Coronary artery (tissue), 2 donors: ENCODE data around the gene RGS6.

Experiments
- DNase-seq: peaks from one replicate; pipeline ENCODE4 v3.0.0-alpha.2; 2017; ENCODE audit warnings: low spot score
- H3K27ac ChIP-seq, 2 donors: fragments of 200-600 bp; sonication (generic); one replicate each; pipeline ENCODE4 v1.5.1; 2016 to 2019
- H3K4me3 ChIP-seq: fragments of 200-600 bp; sonication (generic); 2 replicates; pipeline ENCODE4 v1.5.1; 2016; ENCODE audit warnings: mild to moderate bottlenecking, moderate library complexity
- TF ChIP-seq, protein P1 (sequence below): fragments of 200-600 bp; sonication (generic); IDR thresholded peaks from one replicate; pipeline ENCODE4 v1.5.1; 2019; ENCODE audit warnings: antibody characterized with exemption

Gene RGS6

DNA sequence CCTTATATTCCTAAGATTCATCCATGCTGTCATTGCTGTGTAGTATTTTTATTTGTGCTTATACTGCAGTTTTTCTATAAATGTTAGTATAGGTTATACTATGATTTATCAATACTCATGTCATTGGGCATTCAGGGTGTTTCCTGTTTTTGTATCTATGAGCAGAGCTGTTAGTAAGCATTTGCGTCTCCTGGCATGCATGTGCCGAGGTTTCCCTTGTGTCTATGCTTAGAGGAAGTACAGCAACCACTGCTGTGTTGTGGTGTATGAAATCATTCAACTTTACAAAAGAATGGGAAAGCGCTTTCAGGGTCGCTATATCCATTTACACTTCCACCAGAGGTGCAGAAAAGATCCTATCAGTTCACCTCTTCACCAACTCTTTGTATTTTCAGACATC is 122.7 kb downstream of the RGS6 start:
- DNase-seq: no peak
- H3K4me3 ChIP-seq: no peak overlapping the region
- TF ChIP-seq, protein P1, sequence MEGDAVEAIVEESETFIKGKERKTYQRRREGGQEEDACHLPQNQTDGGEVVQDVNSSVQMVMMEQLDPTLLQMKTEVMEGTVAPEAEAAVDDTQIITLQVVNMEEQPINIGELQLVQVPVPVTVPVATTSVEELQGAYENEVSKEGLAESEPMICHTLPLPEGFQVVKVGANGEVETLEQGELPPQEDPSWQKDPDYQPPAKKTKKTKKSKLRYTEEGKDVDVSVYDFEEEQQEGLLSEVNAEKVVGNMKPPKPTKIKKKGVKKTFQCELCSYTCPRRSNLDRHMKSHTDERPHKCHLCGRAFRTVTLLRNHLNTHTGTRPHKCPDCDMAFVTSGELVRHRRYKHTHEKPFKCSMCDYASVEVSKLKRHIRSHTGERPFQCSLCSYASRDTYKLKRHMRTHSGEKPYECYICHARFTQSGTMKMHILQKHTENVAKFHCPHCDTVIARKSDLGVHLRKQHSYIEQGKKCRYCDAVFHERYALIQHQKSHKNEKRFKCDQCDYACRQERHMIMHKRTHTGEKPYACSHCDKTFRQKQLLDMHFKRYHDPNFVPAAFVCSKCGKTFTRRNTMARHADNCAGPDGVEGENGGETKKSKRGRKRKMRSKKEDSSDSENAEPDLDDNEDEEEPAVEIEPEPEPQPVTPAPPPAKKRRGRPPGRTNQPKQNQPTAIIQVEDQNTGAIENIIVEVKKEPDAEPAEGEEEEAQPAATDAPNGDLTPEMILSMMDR: no peak
- no peak overlapping the region for H3K27ac ChIP-seq

DNA sequence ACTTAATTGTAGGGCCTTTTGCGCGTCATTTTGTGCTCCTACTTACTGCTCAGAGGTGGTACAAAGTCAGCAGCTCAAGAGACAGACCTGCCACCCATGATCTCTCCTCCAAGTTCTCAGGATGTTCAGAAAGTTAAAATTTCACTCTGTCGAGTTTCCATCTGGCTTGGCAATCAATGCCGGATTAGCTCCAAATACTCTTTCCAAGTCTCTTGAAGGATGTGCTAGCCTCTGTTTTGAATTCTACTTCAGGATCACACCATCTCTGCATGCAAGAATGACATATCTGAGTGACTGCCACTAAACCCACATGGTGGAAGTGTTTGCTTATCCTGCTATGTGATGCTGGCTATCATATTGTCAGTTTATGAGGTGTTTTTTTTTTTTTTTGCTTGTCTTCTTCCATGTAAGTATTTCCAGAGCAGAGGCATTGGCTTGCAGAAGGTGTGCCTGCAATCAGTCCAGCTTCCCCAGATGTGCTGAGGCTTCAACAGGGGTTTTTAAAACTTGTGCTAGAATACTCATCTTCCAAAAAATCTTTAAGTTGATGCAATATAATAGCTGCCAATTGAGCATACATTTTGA is 125.6 kb downstream of the RGS6 start:
- H3K27ac ChIP-seq: no peak overlapping the region
- H3K4me3 ChIP-seq: no peak overlapping the region
- TF ChIP-seq, protein P1: no peak
- DNase-seq: no peak

DNA sequence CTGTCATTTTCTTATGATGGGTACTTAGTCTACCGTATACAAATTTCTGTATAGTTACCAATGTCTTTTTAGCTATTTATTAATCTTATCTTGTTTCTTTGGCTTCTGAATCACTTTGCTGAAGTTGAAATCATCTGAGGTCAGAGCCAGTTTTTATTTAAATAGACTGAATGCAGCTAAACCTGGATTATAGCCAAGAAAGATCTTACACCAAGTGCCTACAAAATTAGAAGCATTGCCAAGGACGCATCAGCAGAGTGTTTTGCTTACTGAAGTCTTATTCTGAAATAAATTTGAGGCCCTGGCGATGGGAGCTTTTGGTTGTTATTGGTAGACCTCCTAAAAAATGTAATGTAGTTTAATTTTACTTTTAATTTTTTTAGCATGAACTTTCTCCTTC is 128.2 kb downstream of the RGS6 start:
- TF ChIP-seq, protein P1: no peak
- DNase-seq: no peak
- no peak overlapping the region for H3K27ac ChIP-seq
- no peak overlapping the region for H3K4me3 ChIP-seq

- DNase-seq: no peak
- Histone ChIP-seq H3K4me3 (no peak overlapping the region), H3K27ac (peak overlapping the region in 1 of 2 donors; percentile 41)
- TF ChIP-seq, protein P1: no peak
Observed at GRCh38 chr14:72060917-72061316, 128.7 kb downstream of the RGS6 start.

DNA sequence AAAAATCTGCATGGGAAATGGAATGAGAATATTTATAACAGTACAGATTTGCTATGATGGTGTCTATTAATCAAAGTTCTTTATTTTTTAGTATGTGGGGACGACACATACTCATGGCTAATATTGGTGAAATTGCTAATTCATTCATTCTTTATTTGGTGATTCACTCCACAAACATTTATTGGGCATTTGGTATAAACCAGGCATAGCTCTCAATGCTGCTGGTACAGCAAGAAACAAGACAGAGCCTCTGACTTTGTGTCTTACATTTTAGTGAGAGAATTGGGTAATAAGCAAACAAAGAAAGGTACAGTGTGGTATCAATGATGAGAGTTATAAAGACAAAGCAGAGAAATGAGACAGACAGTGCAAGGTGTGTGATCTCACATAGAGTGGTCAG is 129.5 kb downstream of the RGS6 start:
- DNase-seq: no peak
- no peak overlapping the region for H3K4me3 ChIP-seq
- no peak overlapping the region for H3K27ac ChIP-seq
- TF ChIP-seq, protein P1: no peak

DNA sequence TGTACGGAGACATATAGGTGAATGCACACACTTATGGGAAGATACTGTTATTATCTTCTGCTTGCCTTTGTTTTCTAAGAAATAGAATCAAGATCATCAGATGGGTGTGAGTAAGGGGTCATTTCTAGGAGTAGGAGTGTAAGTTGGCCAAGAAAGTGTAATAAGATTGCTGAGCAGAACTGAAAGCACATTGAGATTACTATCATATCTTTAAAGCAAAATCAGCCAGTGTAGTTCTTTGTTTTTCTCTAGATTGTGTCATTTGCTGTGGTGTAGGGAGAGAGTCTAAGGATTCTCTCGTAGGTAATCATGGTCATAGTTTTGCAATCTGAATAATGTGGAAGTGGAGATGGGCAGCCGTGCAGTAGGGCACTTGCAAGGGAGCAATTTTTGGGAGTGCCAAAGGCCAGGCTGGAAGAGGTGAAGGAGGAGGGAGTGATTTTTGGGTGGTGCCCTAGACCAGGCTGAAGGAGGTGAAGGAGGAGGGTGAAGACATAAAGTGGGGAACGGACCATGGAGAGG is 131.6 kb downstream of the RGS6 start:
- Histone ChIP-seq H3K27ac (no peak overlapping the region), H3K4me3 (no peak overlapping the region)
- TF ChIP-seq, protein P1: no peak
- DNase-seq: no peak

- TF ChIP-seq, protein P1: no peak
- no peak for DNase-seq
- Histone ChIP-seq H3K27ac (no peak overlapping the region), H3K4me3 (no peak overlapping the region)
Observed at GRCh38 chr14:72064501-72064900, 132.3 kb downstream of the RGS6 start.
